ENCODE measurements around the gene TNRC6A. TPM values are rescaled to one million over a fixed set of nuclear protein-coding genes. Genes with fewer than 3 reads are reported as not detected.
A peak's percentile ranks its signal among the peaks of the same experiment; 100 is the strongest.

TNRC6A gene
- total RNA-seq, 2 experiments from 2014 or later: 37.4 to 37.8 TPM

DNA sequence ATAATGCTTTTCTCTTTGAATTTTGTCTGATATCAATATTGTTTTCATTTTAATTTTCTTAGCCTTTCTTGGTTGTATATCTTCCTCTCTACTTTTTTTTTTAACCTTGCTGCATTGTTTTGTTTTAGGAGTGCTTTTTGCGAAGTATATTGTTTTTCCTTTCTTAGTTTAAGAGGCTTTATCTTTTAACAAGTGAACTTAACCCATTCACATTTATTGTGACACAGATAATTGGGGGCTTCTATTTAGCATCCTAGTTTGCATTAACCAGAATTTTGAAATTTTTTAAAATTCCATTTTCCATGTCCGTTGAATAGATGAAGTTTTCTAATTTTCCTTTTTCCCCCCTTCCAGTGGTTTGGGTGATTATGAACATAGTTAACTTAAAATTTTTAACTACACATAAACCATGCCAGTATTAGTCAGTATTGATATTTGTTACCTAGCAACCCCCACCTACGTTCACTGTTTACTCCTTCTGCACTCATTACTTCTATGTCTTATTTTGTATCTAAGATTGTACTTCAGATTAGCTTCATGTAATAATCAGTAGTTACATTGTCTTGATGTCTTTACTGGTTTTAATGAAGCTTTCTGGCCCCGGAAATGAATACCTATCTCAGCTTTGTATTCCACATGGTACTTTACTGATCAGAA lies 44.4 kb downstream of the TNRC6A start:
- Mint-ChIP-seq H3K9me3 (no peaks in the 10 kb centered on the region), H3K36me3 (ENCODE audit: low read depth) (peaks cover 26% of the 10 kb centered on the region), H3K27ac (no peak overlapping the region), H3K4me3 (no peak overlapping the region), H3K27me3 (no peaks in the 10 kb centered on the region), H3K4me1 (peaks cover 27% of the 10 kb centered on the region)
- CTCF ChIA-PET: interaction anchor here (0.7 to 1.0 kb wide), 2 partner anchors 56 to 252 kb away, joined by 3 to 6 read pairs; no protein-coding TSS in a partner anchor
- POLR2A ChIA-PET: no interaction called here
- DNase-seq: no peak

DNA sequence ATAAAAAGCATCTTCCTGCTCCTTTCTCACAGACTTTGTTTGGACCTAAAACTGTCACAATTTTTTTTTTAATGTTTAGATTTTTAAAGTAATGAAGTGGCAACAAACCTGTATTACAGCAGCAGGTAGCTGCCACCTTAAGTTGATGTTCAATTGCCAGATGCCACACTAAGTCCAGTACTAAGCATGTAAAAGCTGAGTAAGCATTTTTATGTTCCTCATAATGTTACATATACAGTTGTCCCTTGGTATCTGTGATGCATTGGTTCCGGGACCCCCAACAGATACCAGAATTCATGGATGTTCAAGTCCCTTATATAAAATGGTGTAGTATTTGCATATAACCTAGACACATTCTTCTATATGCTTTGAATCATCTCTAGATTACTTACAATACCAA lies 45.1 kb downstream of the TNRC6A start:
- no peak overlapping the region for H3K27ac Mint-ChIP-seq

DNA sequence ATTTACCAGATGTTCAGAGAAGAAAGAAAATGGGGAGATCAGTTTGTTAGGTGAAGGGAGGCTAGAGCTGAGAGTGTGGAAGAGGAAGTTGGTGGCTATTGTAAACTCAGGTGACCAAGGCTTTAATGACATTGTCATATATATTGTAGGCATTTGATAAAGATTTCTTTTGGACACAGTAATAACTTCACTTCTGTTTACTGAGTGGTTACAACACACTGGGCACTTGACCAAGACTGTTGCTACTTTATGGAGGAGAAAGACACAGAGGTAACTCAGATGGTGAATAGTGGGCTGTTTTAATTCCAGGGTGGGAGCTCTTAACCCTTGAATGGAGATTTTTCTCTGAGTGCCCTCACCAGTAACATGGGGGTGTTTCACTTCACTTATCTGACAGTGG lies 46.0 kb downstream of the TNRC6A start:
- ChIA-PET POLR2A (interaction anchor here (1.1 kb wide), 1 partner anchor 29 kb away, joined by 3 read pairs; no protein-coding TSS in a partner anchor), CTCF (no interaction called here)
- Mint-ChIP-seq H3K36me3 (ENCODE audit: low read depth) (peaks cover 37% of the 10 kb centered on the region), H3K27me3 (no peaks in the 10 kb centered on the region), H3K9me3 (no peaks in the 10 kb centered on the region), H3K4me1 (peaks cover 17% of the 10 kb centered on the region), H3K27ac (peak overlapping the region; percentile 4), H3K4me3 (no peak overlapping the region)
- DNase-seq: no peak

More for the DNA sequence above, 45.1 kb downstream of the TNRC6A start:
- DNase-seq: no peak
- no peaks in the 10 kb centered on the region for H3K27me3 Mint-ChIP-seq
- H3K4me1 Mint-ChIP-seq: peaks cover 27% of the 10 kb centered on the region
- H3K36me3 Mint-ChIP-seq (ENCODE audit: low read depth): peaks cover 32% of the 10 kb centered on the region
- ChIA-PET CTCF (interaction anchor here (0.7 to 1.0 kb wide), 2 partner anchors 56 to 251 kb away, joined by 3 to 6 read pairs; no protein-coding TSS in a partner anchor), POLR2A (no interaction called here)
- H3K4me3 Mint-ChIP-seq: no peak overlapping the region
- H3K9me3 Mint-ChIP-seq: no peaks in the 10 kb centered on the region

DNA sequence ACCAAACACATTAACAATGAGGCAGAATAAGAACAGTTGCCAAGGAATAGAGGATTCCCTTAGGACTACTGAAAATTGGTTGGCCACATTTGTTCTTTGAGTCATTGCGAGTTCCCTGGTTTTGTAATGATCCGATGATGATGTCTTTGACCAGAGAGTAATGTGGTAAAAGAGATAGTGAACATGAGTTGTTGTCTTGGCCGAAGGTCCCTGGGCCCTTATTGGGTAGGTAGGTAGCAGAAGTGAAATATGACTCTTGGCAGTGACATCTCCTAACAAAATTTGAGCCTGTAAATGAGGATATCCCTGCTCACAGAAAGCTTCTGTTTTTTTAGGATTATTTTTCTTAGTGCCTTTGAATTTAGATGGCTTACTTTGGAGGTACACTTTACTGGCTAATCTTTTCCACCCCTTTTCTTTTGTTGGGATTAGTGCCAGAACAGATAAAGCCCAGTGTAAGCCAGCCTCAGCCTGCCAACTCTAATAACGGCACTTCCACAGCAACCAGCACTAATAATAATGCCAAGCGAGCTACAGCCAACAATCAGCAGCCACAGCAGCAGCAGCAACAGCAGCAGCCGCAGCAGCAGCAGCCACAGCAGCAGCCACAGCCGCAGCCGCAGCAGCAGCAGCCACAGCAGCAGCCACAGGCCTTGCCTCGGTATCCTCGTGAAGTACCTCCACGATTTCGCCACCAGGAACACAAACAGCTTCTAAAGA lies 47.2 kb downstream of the TNRC6A start:
- Mint-ChIP-seq H3K27ac (no peak overlapping the region), H3K4me3 (no peak overlapping the region), H3K4me1 (peaks cover 7% of the 10 kb centered on the region), H3K36me3 (ENCODE audit: low read depth) (peaks cover 45% of the 10 kb centered on the region), H3K9me3 (no peaks in the 10 kb centered on the region), H3K27me3 (no peaks in the 10 kb centered on the region)
- ChIA-PET POLR2A (no interaction called here), CTCF (interaction anchor here (0.6 to 0.8 kb wide), 2 partner anchors 15 to 80 kb away, joined by 4 read pairs; no protein-coding TSS in a partner anchor)
- no peak for DNase-seq

GRCh38 chr16:24778671-24779070 lies 49.2 kb downstream of the TNRC6A start:
- H3K36me3 Mint-ChIP-seq (ENCODE audit: low read depth): peaks cover 50% of the 10 kb centered on the region
- CTCF ChIA-PET: no interaction called here

GRCh38 chr16:24781256-24781655 lies 51.8 kb downstream of the TNRC6A start:
- Mint-ChIP-seq H3K4me1 (no peaks in the 10 kb centered on the region), H3K27ac (no peak overlapping the region), H3K4me3 (no peak overlapping the region), H3K9me3 (no peaks in the 10 kb centered on the region), H3K36me3 (ENCODE audit: low read depth) (peaks cover 53% of the 10 kb centered on the region), H3K27me3 (no peaks in the 10 kb centered on the region)
- DNase-seq: no peak
- ChIA-PET POLR2A (no interaction called here), CTCF (no interaction called here)

More at GRCh38 chr16:24778671-24779070, 49.2 kb downstream of the TNRC6A start:
- H3K4me1 Mint-ChIP-seq: peaks cover 3% of the 10 kb centered on the region
- H3K27me3 Mint-ChIP-seq: no peaks in the 10 kb centered on the region
- no peak overlapping the region for H3K27ac Mint-ChIP-seq
- POLR2A ChIA-PET: interaction anchor here (0.6 kb wide), 1 partner anchor 44 kb away, joined by 3 read pairs; no protein-coding TSS in a partner anchor
- H3K4me3 Mint-ChIP-seq: no peak overlapping the region
- DNase-seq: no peak
- no peaks in the 10 kb centered on the region for H3K9me3 Mint-ChIP-seq

DNA sequence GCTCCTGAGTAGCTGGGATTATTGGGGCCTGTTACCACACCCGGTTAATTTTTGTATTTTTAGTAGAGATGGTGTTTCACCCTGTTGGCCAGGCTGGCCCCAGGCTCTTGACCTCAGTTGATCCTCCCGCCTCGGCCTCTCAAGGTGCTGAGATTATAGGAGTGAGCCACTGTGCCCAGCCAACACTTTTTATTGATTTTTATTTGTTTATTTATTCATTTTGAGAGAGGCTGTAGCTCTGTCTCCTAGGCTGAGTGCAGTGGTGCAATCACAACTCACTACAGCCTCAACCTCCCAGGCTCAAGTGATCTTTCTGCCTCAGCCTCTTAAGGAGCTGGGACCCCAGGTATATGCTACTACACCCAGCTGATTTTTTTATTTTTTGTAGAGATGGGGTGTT lies 54.7 kb downstream of the TNRC6A start:
- Mint-ChIP-seq H3K27me3 (no peaks in the 10 kb centered on the region), H3K4me1 (no peaks in the 10 kb centered on the region), H3K36me3 (ENCODE audit: low read depth) (peaks cover 40% of the 10 kb centered on the region), H3K9me3 (no peaks in the 10 kb centered on the region), H3K27ac (no peak overlapping the region), H3K4me3 (no peak overlapping the region)
- ChIA-PET POLR2A (no interaction called here), CTCF (no interaction called here)
- no peak for DNase-seq

- Mint-ChIP-seq H3K4me3 (no peak overlapping the region), H3K36me3 (ENCODE audit: low read depth) (peaks cover 47% of the 10 kb centered on the region), H3K27ac (no peak overlapping the region), H3K9me3 (no peaks in the 10 kb centered on the region), H3K4me1 (no peaks in the 10 kb centered on the region), H3K27me3 (no peaks in the 10 kb centered on the region)
- ChIA-PET POLR2A (no interaction called here), CTCF (no interaction called here)
- no peak for DNase-seq
Measured at GRCh38 chr16:24789881-24790280, 60.4 kb downstream of the TNRC6A start.

GRCh38 chr16:24800586-24800985 lies 71.1 kb downstream of the TNRC6A start:
- H3K27me3 Mint-ChIP-seq: no peaks in the 10 kb centered on the region
- CTCF ChIA-PET: no interaction called here
- no peak for DNase-seq
- H3K4me3 Mint-ChIP-seq: no peak overlapping the region
- no peaks in the 10 kb centered on the region for H3K4me1 Mint-ChIP-seq
- peaks cover 58% of the 10 kb centered on the region for H3K36me3 Mint-ChIP-seq (ENCODE audit: low read depth)
- H3K9me3 Mint-ChIP-seq: no peaks in the 10 kb centered on the region
- no peak overlapping the region for H3K27ac Mint-ChIP-seq
- POLR2A ChIA-PET: interaction anchor here (1.3 to 1.4 kb wide), 2 partner anchors 10 to 11 kb away, joined by 3 read pairs; no protein-coding TSS in a partner anchor

- Mint-ChIP-seq H3K27me3 (no peaks in the 10 kb centered on the region), H3K4me3 (no peak overlapping the region), H3K27ac (no peak overlapping the region), H3K36me3 (ENCODE audit: low read depth) (peaks cover 65% of the 10 kb centered on the region), H3K9me3 (no peaks in the 10 kb centered on the region), H3K4me1 (no peaks in the 10 kb centered on the region)
- no peak for DNase-seq
- CTCF ChIA-PET: interaction anchor here (0.5 kb wide), 1 partner anchor 395 kb away, joined by 5 read pairs; no protein-coding TSS in a partner anchor
- POLR2A ChIA-PET: interaction anchor here (0.7 kb wide), 1 partner anchor 189 kb away, joined by 3 read pairs; no protein-coding TSS in a partner anchor
Measured at GRCh38 chr16:24801761-24802302, 72.4 kb downstream of the TNRC6A start.

DNA sequence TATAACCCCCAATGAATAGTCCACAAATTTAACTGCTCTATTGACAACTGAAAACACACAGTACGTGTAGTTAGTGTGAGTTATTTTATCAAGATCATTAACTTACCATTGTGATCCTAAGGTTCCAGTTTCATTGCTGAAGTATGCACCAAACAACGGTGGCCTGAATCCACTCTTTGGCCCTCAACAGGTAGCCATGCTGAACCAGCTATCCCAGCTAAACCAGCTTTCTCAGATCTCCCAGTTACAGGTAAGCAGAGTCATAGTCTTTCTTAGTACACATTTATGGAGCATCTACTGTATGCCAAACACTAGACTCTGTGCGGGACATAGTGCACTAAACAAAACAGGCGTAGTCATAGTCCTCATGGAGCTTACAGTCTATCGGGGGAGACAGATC lies 76.0 kb downstream of the TNRC6A start:
- no peak for DNase-seq
- Mint-ChIP-seq H3K27ac (no peak overlapping the region), H3K4me3 (no peak overlapping the region), H3K4me1 (no peaks in the 10 kb centered on the region), H3K27me3 (no peaks in the 10 kb centered on the region), H3K9me3 (no peaks in the 10 kb centered on the region), H3K36me3 (ENCODE audit: low read depth) (peaks cover 64% of the 10 kb centered on the region)
- ChIA-PET CTCF (no interaction called here), POLR2A (no interaction called here)

DNA sequence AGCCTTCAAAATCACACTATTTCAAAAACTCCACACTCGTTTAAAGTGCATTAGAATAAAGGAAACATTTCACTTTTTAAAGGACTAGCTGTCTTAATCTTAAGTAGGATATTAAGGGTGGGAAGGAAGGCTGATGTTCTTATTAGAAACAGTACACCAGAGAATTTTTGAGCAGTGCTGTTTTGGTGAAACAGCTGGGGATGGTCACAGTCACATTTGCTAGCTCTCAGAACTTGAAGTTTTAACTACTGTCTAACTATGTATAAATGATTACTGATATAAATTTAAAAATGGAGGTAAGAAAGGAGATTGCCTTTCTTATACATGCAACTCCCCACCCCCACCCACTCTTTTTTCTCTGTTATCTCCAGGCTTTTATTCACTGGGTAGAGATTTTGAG lies 77.8 kb downstream of the TNRC6A start:
- Mint-ChIP-seq H3K4me3 (no peak overlapping the region), H3K9me3 (no peaks in the 10 kb centered on the region), H3K27ac (no peak overlapping the region), H3K36me3 (ENCODE audit: low read depth) (peaks cover 63% of the 10 kb centered on the region), H3K27me3 (no peaks in the 10 kb centered on the region), H3K4me1 (no peaks in the 10 kb centered on the region)
- ChIA-PET POLR2A (no interaction called here), CTCF (interaction anchor here (0.6 kb wide), 1 partner anchor 293 kb away, joined by 3 read pairs; no protein-coding TSS in a partner anchor)
- no peak for DNase-seq
